ENCODE results near the gene ADAP1.

Gene ADAP1

GRCh38 chr7:978049-978346, 23.5 kb upstream of the ADAP1 start:
- Histone ChIP-seq H3K27me3 (ENCODE audit: insufficient read depth, poor library complexity, severe bottlenecking) (no peaks in the 10 kb centered on the region), H3K27ac (replicated peaks) (no peak overlapping the region)
- no peak for DNase-seq (ENCODE audit: low read depth in 1 of 2, low spot score in 1 of 2)

GRCh38 chr7:977326-978048, 23.0 kb upstream of the ADAP1 start:
- DNase-seq (ENCODE audit: low read depth in 1 of 2, low spot score in 1 of 2): no peak
- Histone ChIP-seq H3K4me3 (replicated peaks; ENCODE audit: insufficient read depth, low read length) (no peak overlapping the region), H3K27ac (replicated peaks) (no peak overlapping the region), H3K27me3 (ENCODE audit: insufficient read depth, poor library complexity, severe bottlenecking) (no peaks in the 10 kb centered on the region)
- TF ChIP-seq REST (IDR thresholded peaks at IDR 0.05; ENCODE audit: insufficient replicate concordance, low read depth) (no peak), SPI1 (IDR thresholded peaks at IDR 0.05; ENCODE audit: borderline replicate concordance, low read depth) (no peak), GABPA (IDR thresholded peaks at IDR 0.05; ENCODE audit: low read depth) (no peak), POLR2AphosphoS5 (IDR thresholded peaks at IDR 0.05; ENCODE audit: low read depth) (no peak), CTCF (IDR thresholded peaks at IDR 0.05; ENCODE audit: insufficient read depth, low read length) (no peak)

More at GRCh38 chr7:978049-978346, 23.5 kb upstream of the ADAP1 start:
- H3K4me3 ChIP-seq (replicated peaks; ENCODE audit: insufficient read depth, low read length): no peak overlapping the region
- TF ChIP-seq SPI1 (IDR thresholded peaks at IDR 0.05; ENCODE audit: borderline replicate concordance, low read depth): no peak
- no peak for TF ChIP-seq REST (IDR thresholded peaks at IDR 0.05; ENCODE audit: insufficient replicate concordance, low read depth)
- TF ChIP-seq GABPA (IDR thresholded peaks at IDR 0.05; ENCODE audit: low read depth): no peak
- no peak for TF ChIP-seq POLR2AphosphoS5 (IDR thresholded peaks at IDR 0.05; ENCODE audit: low read depth)
- no peak for TF ChIP-seq CTCF (IDR thresholded peaks at IDR 0.05; ENCODE audit: insufficient read depth, low read length)

GRCh38 chr7:976901-977325, 22.4 kb upstream of the ADAP1 start:
- H3K27me3 ChIP-seq (ENCODE audit: insufficient read depth, poor library complexity, severe bottlenecking): no peaks in the 10 kb centered on the region
- TF ChIP-seq POLR2AphosphoS5 (IDR thresholded peaks at IDR 0.05; ENCODE audit: low read depth) (no peak), GABPA (IDR thresholded peaks at IDR 0.05; ENCODE audit: low read depth) (no peak), REST (IDR thresholded peaks at IDR 0.05; ENCODE audit: insufficient replicate concordance, low read depth) (no peak), CTCF (IDR thresholded peaks at IDR 0.05; ENCODE audit: insufficient read depth, low read length) (no peak), SPI1 (IDR thresholded peaks at IDR 0.05; ENCODE audit: borderline replicate concordance, low read depth) (no peak)
- no peak overlapping the region for H3K27ac ChIP-seq (replicated peaks)
- H3K4me3 ChIP-seq (replicated peaks; ENCODE audit: insufficient read depth, low read length): no peak overlapping the region
- DNase-seq (ENCODE audit: low read depth in 1 of 2, low spot score in 1 of 2): no peak
